Measurements from ENCODE around the gene RAB6B.

- no peak for TF ChIP-seq CTCF (IDR thresholded peaks at IDR 0.05)
- TF ChIP-seq POLR2A (IDR thresholded peaks at IDR 0.05) = no peak
Observed at GRCh38 chr3:133921592-133921991, 25.9 kb upstream of the RAB6B start.

Data from right lobe of liver (tissue), 4 donors.